ENCODE measurements around the gene PDE6B.

Gene PDE6B

DNA sequence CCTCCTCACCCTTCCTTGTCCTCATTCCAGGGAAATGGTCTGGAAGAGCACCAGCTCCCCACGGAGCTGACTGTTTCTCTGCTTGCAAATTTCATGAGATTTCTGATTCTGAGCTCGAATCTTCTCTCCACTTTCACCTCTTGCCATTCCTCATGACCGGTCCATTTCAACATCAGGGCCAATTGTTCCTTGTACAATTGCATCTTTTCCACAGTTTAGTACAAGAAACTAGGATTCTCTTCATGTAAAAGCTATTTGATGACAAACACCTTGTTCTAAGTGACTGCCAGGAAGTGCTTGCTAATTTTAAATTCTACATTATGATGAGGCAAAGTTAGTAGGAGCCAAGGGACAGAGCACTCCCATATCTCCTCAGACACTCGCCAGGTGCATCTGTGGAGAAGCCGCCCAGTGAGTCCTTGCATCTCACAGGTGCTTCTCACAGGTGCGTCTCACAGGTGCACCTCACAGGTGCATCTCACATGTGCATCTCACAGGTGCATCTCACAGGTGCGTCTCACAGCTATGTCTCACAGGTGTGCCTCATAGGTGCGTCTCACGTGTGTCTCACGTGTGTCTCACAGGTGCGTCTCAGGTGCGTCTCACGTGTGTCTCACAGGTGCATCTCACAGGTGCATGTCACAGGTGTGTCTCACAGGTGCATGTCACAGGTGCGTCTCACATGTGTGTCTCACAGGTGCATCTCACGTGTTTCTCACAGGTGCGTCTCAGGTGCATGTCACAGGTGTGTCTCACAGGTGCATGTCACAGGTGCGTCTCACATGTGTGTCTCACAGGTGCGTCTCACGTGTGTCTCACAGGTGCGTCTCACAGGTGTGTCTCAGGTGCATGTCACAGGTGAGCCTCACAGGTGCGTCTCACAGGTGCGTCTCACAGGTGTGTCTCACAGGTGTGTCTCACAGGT is 3.0 kb upstream of the PDE6B start:
- H3K9ac ChIP-seq, result no peak overlapping the region
- no peaks in the 10 kb centered on the region for H3K27me3 ChIP-seq
- H3K36me3 ChIP-seq, result no peaks in the 10 kb centered on the region
- H3K4me3 ChIP-seq, result no peak overlapping the region
- peaks cover 40% of the 10 kb centered on the region for H3K4me1 ChIP-seq
- H3K27ac ChIP-seq, result no peak overlapping the region
- H4K20me1 ChIP-seq, result no peaks in the 10 kb centered on the region
- peaks cover 19% of the 10 kb centered on the region for H3K9me3 ChIP-seq
- no peak for TF ChIP-seq Cebpa-rat (IDR thresholded peaks at IDR 0.05)
- no peak overlapping the region for H3K4me2 ChIP-seq

- no peak for TF ChIP-seq Cebpa-rat (IDR thresholded peaks at IDR 0.05)
- peaks cover 10% of the 10 kb centered on the region for H3K9me3 ChIP-seq
- no peak overlapping the region for H3K9ac ChIP-seq
- H3K4me1 ChIP-seq, result peaks cover 41% of the 10 kb centered on the region
- H3K36me3 ChIP-seq, result no peaks in the 10 kb centered on the region
- no peaks in the 10 kb centered on the region for H3K27me3 ChIP-seq
- no peaks in the 10 kb centered on the region for H4K20me1 ChIP-seq
- no peak overlapping the region for H3K4me3 ChIP-seq
- H3K27ac ChIP-seq, result no peak overlapping the region
- peak overlapping the region; percentile 40 for H3K4me2 ChIP-seq
Observed at GRCh38 chr4:622996-623913, 2.1 kb upstream of the PDE6B start.

GRCh38 chr4:623914-624566 is 1.3 kb upstream of the PDE6B start:
- no peak overlapping the region for H3K9ac ChIP-seq
- no peaks in the 10 kb centered on the region for H3K27me3 ChIP-seq
- no peak for TF ChIP-seq Cebpa-rat (IDR thresholded peaks at IDR 0.05)
- no peak overlapping the region for H3K27ac ChIP-seq
- peak overlapping the region; percentile 65 for H3K4me2 ChIP-seq
- no peaks in the 10 kb centered on the region for H3K36me3 ChIP-seq
- peaks cover 2% of the 10 kb centered on the region for H3K9me3 ChIP-seq
- H4K20me1 ChIP-seq, result no peaks in the 10 kb centered on the region
- H3K4me3 ChIP-seq, result no peak overlapping the region
- H3K4me1 ChIP-seq, result peaks cover 49% of the 10 kb centered on the region

- H3K27me3 ChIP-seq, result no peaks in the 10 kb centered on the region
- no peak for TF ChIP-seq Cebpa-rat (IDR thresholded peaks at IDR 0.05)
- H4K20me1 ChIP-seq, result no peaks in the 10 kb centered on the region
- H3K4me2 ChIP-seq, result peak overlapping the region; percentile 65
- no peak overlapping the region for H3K4me3 ChIP-seq
- no peak overlapping the region for H3K9ac ChIP-seq
- H3K27ac ChIP-seq, result no peak overlapping the region
- H3K9me3 ChIP-seq, result 0 out of 2 replicates have a peak, but pooled peaks cover 6% of the 10 kb centered on the region
- peaks cover 51% of the 10 kb centered on the region for H3K4me1 ChIP-seq
- no peaks in the 10 kb centered on the region for H3K36me3 ChIP-seq
Observed at GRCh38 chr4:625631-626161, 323 bp downstream of the PDE6B start.

DNA sequence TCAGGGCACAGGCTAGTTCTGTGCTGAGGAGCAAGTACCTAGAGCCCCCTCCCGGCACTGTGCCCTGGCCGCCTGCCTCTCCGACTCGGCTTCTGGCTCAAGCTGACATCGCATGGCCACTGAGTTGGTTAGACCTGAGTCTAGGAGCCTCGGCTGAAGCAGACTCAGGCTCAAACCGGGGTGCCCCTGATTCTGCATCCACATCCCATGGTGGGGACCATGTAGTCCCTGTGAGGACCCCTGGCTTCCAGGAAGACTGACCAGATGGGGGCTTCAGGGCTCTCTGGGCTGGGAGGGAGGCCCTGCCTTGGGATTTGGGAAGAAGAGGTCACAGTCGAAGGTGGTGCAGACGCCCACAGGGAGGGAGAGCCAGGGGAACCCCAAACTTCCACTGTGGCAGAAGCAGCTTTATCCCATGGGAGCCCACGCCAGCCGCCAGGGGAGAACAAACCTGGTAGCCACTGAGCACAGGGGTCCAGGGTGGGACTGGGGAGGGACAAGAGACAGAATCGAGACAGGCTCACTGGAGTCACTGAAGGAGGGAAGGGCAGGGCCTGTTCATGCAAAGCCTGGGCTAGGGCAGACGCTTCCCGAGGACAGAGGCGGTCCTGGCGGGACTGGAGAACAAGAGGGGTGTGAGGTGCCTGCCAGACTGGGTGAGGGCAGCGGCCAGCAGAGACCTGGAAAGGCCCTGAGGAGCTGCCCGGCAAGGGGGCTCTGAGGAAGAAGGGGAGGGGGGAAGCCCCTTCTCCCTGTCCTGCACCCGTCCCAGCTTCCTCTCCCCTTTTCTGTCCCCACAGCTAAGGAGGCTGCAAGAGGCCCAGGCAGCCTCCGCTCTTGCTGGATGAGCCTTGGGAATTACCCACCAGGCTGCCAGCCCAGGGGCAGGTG is 1.1 kb downstream of the PDE6B start:
- Histone ChIP-seq H3K27me3 (no peaks in the 10 kb centered on the region), H3K4me1 (peaks cover 51% of the 10 kb centered on the region), H3K27ac (peak overlapping the region; percentile 35; the same call in 1 of the 2 replicates), H3K4me2 (peak overlapping the region; percentile 15; the same call in 1 of the 2 replicates), H3K9ac (no peak overlapping the region), H3K9me3 (peaks cover 13% of the 10 kb centered on the region), H3K4me3 (no peak overlapping the region), H3K36me3 (no peaks in the 10 kb centered on the region), H4K20me1 (no peaks in the 10 kb centered on the region)
- no peak for TF ChIP-seq Cebpa-rat (IDR thresholded peaks at IDR 0.05)

DNA sequence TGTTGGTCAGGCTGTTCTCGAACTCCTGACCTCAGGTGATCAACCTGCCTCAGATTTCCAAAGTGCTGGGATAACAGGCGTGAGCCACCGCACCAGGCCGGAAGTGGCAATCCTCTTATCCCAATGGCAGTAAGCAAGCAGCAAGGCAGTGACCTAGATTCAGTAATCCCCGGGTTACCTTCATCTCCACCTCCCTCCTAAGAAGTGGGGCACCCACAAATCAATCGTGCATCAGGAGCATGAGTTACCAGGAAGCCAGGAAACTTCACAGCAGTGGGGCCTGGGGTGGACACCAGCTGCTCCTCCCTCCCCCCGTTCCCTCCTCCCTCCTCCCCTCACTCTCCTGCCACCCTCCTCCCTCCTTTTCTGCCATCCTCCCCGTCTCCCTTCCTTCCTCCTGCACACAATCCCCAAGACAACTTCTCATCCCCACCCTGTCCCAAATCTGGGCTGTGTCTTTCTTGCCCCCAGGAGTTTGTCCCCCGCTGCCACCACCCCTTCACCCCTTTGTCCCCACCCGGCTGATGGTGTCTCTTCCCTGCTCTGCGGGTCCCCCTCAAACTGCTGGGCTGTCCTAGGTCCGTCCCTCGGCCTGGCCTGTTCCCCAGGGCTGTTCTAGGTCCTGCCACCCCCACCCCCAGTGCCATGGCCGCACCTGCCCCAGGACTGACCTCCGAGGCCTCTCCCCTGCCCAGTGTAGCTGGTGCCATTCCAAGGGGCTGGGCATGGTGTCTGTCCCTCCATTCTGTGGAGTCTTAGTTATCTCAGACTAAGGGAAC is 2.2 kb downstream of the PDE6B start:
- H3K27me3 ChIP-seq, result no peaks in the 10 kb centered on the region
- H3K4me2 ChIP-seq, result peak overlapping the region; percentile 15; the same call in 1 of the 2 replicates
- no peak overlapping the region for H3K27ac ChIP-seq
- H3K4me1 ChIP-seq, result peaks cover 51% of the 10 kb centered on the region
- no peak overlapping the region for H3K9ac ChIP-seq
- H3K4me3 ChIP-seq, result no peak overlapping the region
- H3K36me3 ChIP-seq, result no peaks in the 10 kb centered on the region
- no peak for TF ChIP-seq Cebpa-rat (IDR thresholded peaks at IDR 0.05)
- no peaks in the 10 kb centered on the region for H4K20me1 ChIP-seq
- H3K9me3 ChIP-seq, result peaks cover 24% of the 10 kb centered on the region

- no peaks in the 10 kb centered on the region for H3K36me3 ChIP-seq
- no peaks in the 10 kb centered on the region for H4K20me1 ChIP-seq
- H3K9me3 ChIP-seq, result peaks cover 32% of the 10 kb centered on the region
- peak overlapping the region; percentile 53 for H3K27ac ChIP-seq
- no peak overlapping the region for H3K4me2 ChIP-seq
- no peaks in the 10 kb centered on the region for H3K27me3 ChIP-seq
- TF ChIP-seq Cebpa-rat (IDR thresholded peaks at IDR 0.05), result no peak
- H3K4me1 ChIP-seq, result peaks cover 51% of the 10 kb centered on the region
- H3K9ac ChIP-seq, result peak overlapping the region; percentile 34; the same call in 1 of the 2 replicates
- no peak overlapping the region for H3K4me3 ChIP-seq
Observed at GRCh38 chr4:628311-628741, 3.0 kb downstream of the PDE6B start.
